CD4-positive, alpha-beta T cell (primary cell): ENCODE measurements around the gene TBC1D9B. TPM values are rescaled to one million over a fixed set of nuclear protein-coding genes. Genes with fewer than 3 reads are reported as not detected.

Source experiments
- ATAC-seq: fragments of 200-7000 bp; cut with Tn5 transposase; one replicate; pipeline ENCODE4 v1.10.0; 2022; ENCODE audit warnings: mild to moderate bottlenecking; ENCODE audit not compliant: poor library complexity
- CTCF ChIA-PET: fragments of 350-600 bp; sonication (Branson Sonifier 250); formaldehyde crosslinking; loops from one replicate; lab custom pipeline; 2021; ENCODE audit warnings: antibody characterized with exemption, inconsistent platforms; lab: Charles Lee
- POLR2A ChIA-PET: fragments of 350-600 bp; sonication (Branson Sonifier 250); formaldehyde crosslinking; loops from one replicate; lab custom pipeline; 2021; ENCODE audit warnings: antibody characterized with exemption, inconsistent platforms; lab: Charles Lee
- DNase-seq, 14 experiments: peaks; one replicate each; pipeline ENCODE4 v3.0.0-alpha.2; 2013 to 2020; ENCODE audit warnings: mixed read lengths in 2 of 14
- H3K27ac ChIP-seq, 2 donors: one replicate each; pipeline versions ENCODE4 v1.5.1 to v1.7.0; 2013; ENCODE audit warnings: low read length in 2 of 2, low read depth in 1 of 2, mild to moderate bottlenecking in 1 of 2
- H3K27me3 ChIP-seq, 2 experiments: 1 replicate in 1 of 2; 2 replicates in 1 of 2; pipeline versions ENCODE4 v1.6.1 to v1.7.0; 2013; ENCODE audit warnings: low read length in 2 of 2, control low read depth in 1 of 2, mild to moderate bottlenecking in 1 of 2, moderate library complexity in 1 of 2; ENCODE audit not compliant: insufficient read depth in 2 of 2, control insufficient read depth in 1 of 2
- H3K36me3 ChIP-seq: one replicate; pipeline ENCODE4 v1.6.1; 2013; ENCODE audit warnings: low read length, control low read depth; ENCODE audit not compliant: insufficient read depth
- H3K4me1 ChIP-seq: one replicate; pipeline ENCODE4 v1.6.1; 2013; ENCODE audit warnings: low read length, control low read depth; ENCODE audit not compliant: insufficient read depth
- H3K4me3 ChIP-seq: one replicate; pipeline ENCODE4 v1.5.1; 2013; ENCODE audit warnings: mild to moderate bottlenecking, low read length, moderate library complexity
- H3K9me3 ChIP-seq, 2 experiments: 1 replicate in 1 of 2; 2 replicates in 1 of 2; pipeline versions ENCODE4 v1.6.1 to v1.7.0; 2013; ENCODE audit warnings: low read length in 2 of 2, mild to moderate bottlenecking in 2 of 2, control low read depth in 1 of 2, moderate library complexity in 1 of 2; ENCODE audit not compliant: control insufficient read depth in 1 of 2, insufficient read depth in 1 of 2
- H3K27ac Mint-ChIP-seq: one replicate; pipeline ENCODE4 v1.8.0; 2020; ENCODE audit warnings: mixed read lengths
- H3K27me3 Mint-ChIP-seq: one replicate; pipeline ENCODE4 v1.8.0; 2021; ENCODE audit warnings: mixed read lengths
- H3K36me3 Mint-ChIP-seq: one replicate; pipeline ENCODE4 v1.8.0; 2021; ENCODE audit warnings: low read depth, mixed read lengths
- H3K4me1 Mint-ChIP-seq: one replicate; pipeline ENCODE4 v1.8.0; 2021; ENCODE audit warnings: low read depth, mixed read lengths
- H3K4me3 Mint-ChIP-seq: one replicate; pipeline ENCODE4 v1.8.0; 2020; ENCODE audit warnings: mild to moderate bottlenecking, mixed read lengths
- H3K9me3 Mint-ChIP-seq: one replicate; pipeline ENCODE4 v1.8.0; 2020; ENCODE audit warnings: mixed read lengths
- intact Hi-C, 2 experiments: fragments of 100-400 bp; cut with DNase I in 1 of 2; cut with micrococcal nuclease in 1 of 2; formaldehyde crosslinking; loops; one replicate each; pipeline versions ENCODE4 v1.15.1 to v1.9.0; 2023 to 2025; cut with DNase I, micrococcal nuclease
- total RNA-seq, 174 experiments: library from RNA in 2 of 174; stranded (reverse) in 2 of 174; gene quantifications; one replicate each; pipeline ENCODE4 v1.2.3 and lab custom pipeline; 2021 to 2026
- TF ChIP-seq, protein P1 (sequence below): fragments of 200-600 bp; IDR thresholded peaks from one replicate; pipeline ENCODE4 v1.8.0; 2022; ENCODE audit warnings: antibody characterized with exemption, mild to moderate bottlenecking

The TBC1D9B gene
- total RNA-seq, 2 experiments from 2014 or later, result 67.5 to 71.8 TPM

DNA sequence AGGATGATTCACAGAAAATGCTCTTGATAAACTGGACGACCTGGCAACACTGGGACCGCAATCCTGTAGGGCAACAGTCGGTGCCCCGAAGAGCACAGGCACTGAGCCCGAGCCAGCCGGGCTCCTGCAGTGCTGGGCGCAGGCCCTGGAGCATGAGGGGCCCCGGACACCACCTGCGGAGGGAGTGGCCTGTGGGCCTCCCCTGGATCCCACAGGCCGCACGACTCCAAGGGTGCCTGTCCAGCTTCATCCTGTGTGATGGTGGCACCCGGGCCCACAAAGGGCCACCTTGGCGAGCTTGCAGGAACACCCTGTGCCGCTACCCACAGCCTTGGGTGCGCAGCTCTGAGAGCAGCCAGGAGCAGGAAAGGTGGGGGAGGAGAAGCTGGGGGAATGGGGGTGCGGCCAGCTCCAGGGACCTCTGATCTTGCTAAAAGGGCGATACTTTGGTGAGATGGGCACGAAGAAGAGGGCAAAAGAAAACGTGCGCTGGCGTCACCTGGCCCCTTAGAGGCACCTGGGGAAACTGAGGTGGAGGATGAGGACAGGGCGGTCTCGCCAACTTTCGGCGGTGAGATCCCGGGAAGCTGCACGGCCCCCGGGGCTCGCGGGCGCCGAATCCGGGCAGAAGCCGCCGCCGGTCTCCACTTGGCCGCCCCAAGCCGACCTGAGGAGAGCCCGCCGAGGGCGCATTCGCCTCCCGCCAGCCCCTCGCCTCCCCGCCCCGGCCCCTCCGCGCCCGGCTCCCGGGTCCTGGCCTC is 722 bp downstream of the TBC1D9B start:
- ChIA-PET POLR2A (interaction anchor here (0.7 to 1.4 kb wide), 4 partner anchors 45 to 1786 kb away, joined by 3 to 10 read pairs (median 3); no protein-coding TSS in a partner anchor), CTCF (interaction anchor here (0.6 to 5.9 kb wide), 2 partner anchors 105 to 225 kb away, joined by 3 to 27 read pairs; no protein-coding TSS in a partner anchor)
- ATAC-seq (peak; percentile 15), DNase-seq (peak in 7 of 14 experiments; percentile 9 to 56 (median 25))
- Mint-ChIP-seq H3K27ac (peak overlapping the region; percentile 82), H3K4me1 (peaks cover 23% of the 10 kb centered on the region), H3K9me3 (no peaks in the 10 kb centered on the region), H3K27me3 (no peaks in the 10 kb centered on the region), H3K36me3 (peaks cover 25% of the 10 kb centered on the region), H3K4me3 (peak overlapping the region; percentile 95)
- H3K27ac ChIP-seq, result no peak overlapping the region
- no peaks in the 10 kb centered on the region for H3K9me3 ChIP-seq
- intact Hi-C loops, result loop anchor here (1.0 to 10.0 kb wide), 8 partner anchors 48 to 590 kb away; partner anchors contain the start of genes CBY3 (in 1 of the 2), MAML1 (in 1 of the 2), MRNIP (in 1 of the 2) and RNF130 (in 1 of the 2)
- peaks cover 27% of the 10 kb centered on the region for H3K36me3 ChIP-seq
- H3K27me3 ChIP-seq, result no peaks in the 10 kb centered on the region
- peaks cover 25% of the 10 kb centered on the region for H3K4me1 ChIP-seq
- H3K4me3 ChIP-seq, result peak overlapping the region; percentile 60
- TF ChIP-seq, protein P1, sequence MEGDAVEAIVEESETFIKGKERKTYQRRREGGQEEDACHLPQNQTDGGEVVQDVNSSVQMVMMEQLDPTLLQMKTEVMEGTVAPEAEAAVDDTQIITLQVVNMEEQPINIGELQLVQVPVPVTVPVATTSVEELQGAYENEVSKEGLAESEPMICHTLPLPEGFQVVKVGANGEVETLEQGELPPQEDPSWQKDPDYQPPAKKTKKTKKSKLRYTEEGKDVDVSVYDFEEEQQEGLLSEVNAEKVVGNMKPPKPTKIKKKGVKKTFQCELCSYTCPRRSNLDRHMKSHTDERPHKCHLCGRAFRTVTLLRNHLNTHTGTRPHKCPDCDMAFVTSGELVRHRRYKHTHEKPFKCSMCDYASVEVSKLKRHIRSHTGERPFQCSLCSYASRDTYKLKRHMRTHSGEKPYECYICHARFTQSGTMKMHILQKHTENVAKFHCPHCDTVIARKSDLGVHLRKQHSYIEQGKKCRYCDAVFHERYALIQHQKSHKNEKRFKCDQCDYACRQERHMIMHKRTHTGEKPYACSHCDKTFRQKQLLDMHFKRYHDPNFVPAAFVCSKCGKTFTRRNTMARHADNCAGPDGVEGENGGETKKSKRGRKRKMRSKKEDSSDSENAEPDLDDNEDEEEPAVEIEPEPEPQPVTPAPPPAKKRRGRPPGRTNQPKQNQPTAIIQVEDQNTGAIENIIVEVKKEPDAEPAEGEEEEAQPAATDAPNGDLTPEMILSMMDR, result no peak

- TF ChIP-seq, protein P1, result no peak
These were observed 1.4 kb downstream of the TBC1D9B start for GRCh38 chr5:179906294-179906794.

DNA sequence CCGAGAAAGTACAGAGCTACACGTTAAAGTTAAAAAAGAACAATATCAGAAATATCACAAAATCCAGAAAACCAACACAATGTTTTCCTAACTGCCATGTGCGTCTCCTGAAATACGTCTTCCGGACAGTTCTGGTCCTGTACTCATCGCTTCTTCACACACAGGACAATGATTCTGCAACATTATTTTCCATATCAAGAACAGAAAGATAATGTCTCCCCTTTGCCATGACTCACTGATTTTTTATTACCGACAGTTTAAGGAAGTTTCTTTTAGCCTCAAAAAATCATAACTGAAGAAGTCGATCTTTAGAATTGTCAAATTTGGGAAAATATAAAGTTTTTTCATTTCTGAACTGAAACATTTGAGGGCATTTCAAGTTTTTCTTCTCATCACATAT is 2.5 kb downstream of the TBC1D9B start:
- Mint-ChIP-seq H3K27ac (no peak overlapping the region), H3K36me3 (peaks cover 33% of the 10 kb centered on the region), H3K4me1 (peaks cover 23% of the 10 kb centered on the region), H3K27me3 (no peaks in the 10 kb centered on the region), H3K4me3 (peak overlapping the region; percentile 6), H3K9me3 (no peaks in the 10 kb centered on the region)
- H3K27ac ChIP-seq, result no peak overlapping the region
- no peaks in the 10 kb centered on the region for H3K9me3 ChIP-seq
- POLR2A ChIA-PET, result no interaction called here
- H3K4me1 ChIP-seq, result peaks cover 25% of the 10 kb centered on the region
- no peak overlapping the region for H3K4me3 ChIP-seq
- H3K27me3 ChIP-seq, result no peaks in the 10 kb centered on the region
- CTCF ChIA-PET, result interaction anchor here (5.9 kb wide), 1 partner anchor 103 kb away, joined by 27 read pairs; no protein-coding TSS in a partner anchor
- ATAC-seq, result no peak
- intact Hi-C loops, result loop anchor here (5.0 to 10.0 kb wide), 5 partner anchors 167 to 592 kb away; partner anchors contain the start of genes CBY3 (in 1 of the 2), MAML1 (in 1 of the 2) and RNF130 (in 1 of the 2)
- TF ChIP-seq, protein P1, result no peak
- no peak for DNase-seq
- H3K36me3 ChIP-seq, result peaks cover 30% of the 10 kb centered on the region

More at GRCh38 chr5:179906294-179906794, 1.4 kb downstream of the TBC1D9B start:
- Histone ChIP-seq H3K27ac (no peak overlapping the region), H3K27me3 (no peaks in the 10 kb centered on the region), H3K4me1 (peaks cover 25% of the 10 kb centered on the region), H3K9me3 (no peaks in the 10 kb centered on the region), H3K4me3 (peak overlapping the region; percentile 60), H3K36me3 (peaks cover 28% of the 10 kb centered on the region)
- Mint-ChIP-seq H3K36me3 (peaks cover 25% of the 10 kb centered on the region), H3K27ac (peak overlapping the region; percentile 39), H3K4me1 (peaks cover 23% of the 10 kb centered on the region), H3K27me3 (no peaks in the 10 kb centered on the region), H3K9me3 (no peaks in the 10 kb centered on the region), H3K4me3 (peak overlapping the region; percentile 95)
- ChIA-PET POLR2A (interaction anchor here (0.7 to 1.4 kb wide), 4 partner anchors 45 to 1786 kb away, joined by 3 to 10 read pairs (median 3); no protein-coding TSS in a partner anchor), CTCF (interaction anchor here (5.9 kb wide), 1 partner anchor 104 kb away, joined by 27 read pairs; no protein-coding TSS in a partner anchor)
- DNase-seq (peak in 1 of 14 experiments; percentile 33), ATAC-seq (no peak)
- intact Hi-C loops, result loop anchor here (2.0 to 10.0 kb wide), 7 partner anchors 48 to 591 kb away; partner anchors contain the start of genes CBY3 (in 1 of the 2), MAML1 (in 1 of the 2), MRNIP (in 1 of the 2) and RNF130 (in 1 of the 2)
